ENCODE results near the gene ADSS1.

GRCh38 chr14:104698688-104699425 is 25.2 kb upstream of the ADSS1 start:
- TF ChIP-seq CTCF (IDR thresholded peaks at IDR 0.05) (no peak), MAX (IDR thresholded peaks at IDR 0.05; ENCODE audit: low read depth) (no peak), YY1 (IDR thresholded peaks at IDR 0.05; ENCODE audit: low read depth) (no peak), FOXJ3 (CRISPR knock-in tag; IDR thresholded peaks at IDR 0.05) (no peak), SMC3 (IDR thresholded peaks at IDR 0.05; ENCODE audit: low read depth, low read length) (no peak), EP300 (IDR thresholded peaks at IDR 0.05; ENCODE audit: borderline replicate concordance in 1 of 2, low read depth in 1 of 2, low read length in 1 of 2) (no peak), CHD2 (IDR thresholded peaks at IDR 0.05; ENCODE audit: low read length, partially characterized antibody) (no peak), NRF1 (IDR thresholded peaks at IDR 0.05; ENCODE audit: low read depth, low read length) (no peak), FOXM1 (IDR thresholded peaks at IDR 0.05; ENCODE audit: low read depth) (no peak), POLR2AphosphoS5 (IDR thresholded peaks at IDR 0.05; ENCODE audit: low read depth, low read length) (no peak), TAF1 (IDR thresholded peaks at IDR 0.05; ENCODE audit: borderline replicate concordance, low read depth, low read length) (no peak), USF2 (IDR thresholded peaks at IDR 0.05; ENCODE audit: borderline replicate concordance, low read depth, low read length) (no peak)

All from SK-N-SH (cell line).